ENCODE data around the gene LIME1.

LIME1 gene

GRCh38 chr20:63735859-63736718 lies at the start of gene LIME1:
TSS of gene LIME1 (plus strand) at chr20:63736664. CDS start at chr20:63737550, 886 bp downstream.
- DNase-seq: no peak

GRCh38 chr20:63687419-63688178 lies 48.9 kb upstream of the LIME1 start:
- DNase-seq: no peak

GRCh38 chr20:63688228-63689045 lies 48.0 kb upstream of the LIME1 start:
- no peak for DNase-seq

GRCh38 chr20:63689046-63690002 lies 47.1 kb upstream of the LIME1 start:
- no peak for DNase-seq

- DNase-seq: no peak
Measured at GRCh38 chr20:63690003-63690897, 46.2 kb upstream of the LIME1 start.

- no peak for DNase-seq
Measured at GRCh38 chr20:63690898-63691710, 45.4 kb upstream of the LIME1 start.

- no peak for DNase-seq
Measured at GRCh38 chr20:63691711-63692435, 44.6 kb upstream of the LIME1 start.

- no peak for DNase-seq
Measured at GRCh38 chr20:63692436-63693082, 43.9 kb upstream of the LIME1 start.

GRCh38 chr20:63693083-63693732 lies 43.3 kb upstream of the LIME1 start:
- no peak for DNase-seq

GRCh38 chr20:63693733-63694583 lies 42.5 kb upstream of the LIME1 start:
- no peak for DNase-seq

- no peak for DNase-seq
Measured at GRCh38 chr20:63694584-63695423, 41.7 kb upstream of the LIME1 start.

GRCh38 chr20:63695424-63696305 lies 40.8 kb upstream of the LIME1 start:
- DNase-seq: no peak

GRCh38 chr20:63696306-63696627 lies 40.2 kb upstream of the LIME1 start:
- DNase-seq: no peak

- no peak for DNase-seq
Measured at GRCh38 chr20:63696628-63697356, 39.7 kb upstream of the LIME1 start, which contains the start of gene TNFRSF6B. TSS of gene TNFRSF6B (plus strand) at chr20:63696652. CDS start at chr20:63696768, 116 bp downstream.
